Body of pancreas (tissue), 4 donors: ENCODE data around the gene CCNYL1. TPM values are rescaled to one million over a fixed set of nuclear protein-coding genes. Genes with fewer than 3 reads are reported as not detected.

Experiments
- ATAC-seq: fragments of 150-250 bp; one replicate; pipeline ENCODE4 v1.9.1; 2016
- DNase-seq, 4 donors: peaks; one replicate each; pipeline ENCODE4 v3.0.0-alpha.2; 2019
- H3K27ac ChIP-seq, 4 donors: fragments of 200-600 bp; sonication (generic); 1 replicate in 3 of 4; 2 replicates in 1 of 4; pipeline versions ENCODE4 v1.5.1 to v1.6.1; 2016 to 2019; ENCODE audit warnings: mild to moderate bottlenecking in 1 of 4, mixed read lengths in 1 of 4, moderate library complexity in 1 of 4
- H3K27me3 ChIP-seq, 2 donors: fragments of 200-600 bp; sonication (generic); one replicate each; pipeline ENCODE4 v1.6.0; 2016; ENCODE audit warnings: mild to moderate bottlenecking in 1 of 2
- H3K36me3 ChIP-seq, 2 donors: fragments of 200-600 bp; sonication (generic); replicated peaks in 1 of 2; 2 replicates each; pipeline ENCODE4 v1.5.1; 2016; ENCODE audit warnings: low read depth in 2 of 2; ENCODE audit not compliant: insufficient read depth in 1 of 2
- H3K4me1 ChIP-seq: fragments of 200-600 bp; sonication (generic); one replicate; pipeline ENCODE4 v1.6.0; 2016
- H3K4me3 ChIP-seq, 2 donors: fragments of 200-600 bp; sonication (generic); 1 replicate in 1 of 2; 2 replicates in 1 of 2; pipeline ENCODE4 v1.5.1; 2016 to 2019
- H3K9me3 ChIP-seq, 3 donors: fragments of 200-600 bp; sonication (generic); 1 replicate in 2 of 3; 2 replicates in 1 of 3; pipeline ENCODE4 v1.5.1; 2016
- POLR2A ChIP-seq, 3 donors: fragments of 450-650 bp; IDR thresholded peaks; one replicate each; pipeline ENCODE4 v1.6.1; 2016; ENCODE audit warnings: antibody characterized with exemption in 3 of 3, mild to moderate bottlenecking in 2 of 3
- WGBS, 2 donors: methylation state at CpG; one replicate each; pipeline ENCODE4 v1.1.5; 2017; 5-methylcytosine and 5-hydroxymethylcytosine counted together
- intact Hi-C: fragments of 100-400 bp; cut with DNase I; formaldehyde crosslinking; loops from one replicate; pipeline ENCODE4 v1.15.1; 2023
- total RNA-seq, 2 donors: library from RNA; depleted of rRNA; stranded (reverse); fragments of >200 nt; gene quantifications; one replicate each; pipeline ENCODE4 v1.1.0, GENCODE V29; 2016
- TF ChIP-seq, protein P1 (sequence below), 7 experiments: fragments of 450-650 bp in 4 of 7; fragments of 200-600 bp in 3 of 7; sonication (generic) in 3 of 7; IDR thresholded peaks; one replicate each; pipeline ENCODE4 v1.5.1; 2016 to 2019; ENCODE audit warnings: antibody characterized with exemption in 7 of 7

CCNYL1 gene
- total RNA-seq, 2 donors from 2014 or later = 14.5 to 14.8 TPM

DNA sequence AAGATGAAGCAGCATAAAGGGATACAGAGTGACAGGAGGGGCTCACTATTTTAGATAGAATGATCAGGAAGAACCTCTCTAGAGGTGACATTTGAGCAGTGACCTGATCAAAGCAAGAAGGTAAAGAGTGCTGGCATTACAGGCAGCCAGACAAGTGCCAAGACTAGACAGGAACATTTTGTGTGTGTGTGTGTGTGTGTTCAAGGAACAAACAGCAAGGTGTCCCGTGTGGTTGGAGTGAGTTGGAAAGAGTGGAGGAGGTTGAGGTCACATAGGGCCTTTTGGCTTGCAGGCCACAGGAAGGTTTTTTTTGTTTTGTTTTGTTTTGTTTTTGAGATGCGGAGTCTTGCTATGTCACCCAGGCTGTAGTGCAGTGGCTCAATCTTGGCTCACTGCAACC lies 32.6 kb downstream of the CCNYL1 start:
- no peaks in the 10 kb centered on the region for H3K27me3 ChIP-seq
- H3K36me3 ChIP-seq = peaks cover 0 to 2% of the 10 kb centered on the region in 2 donors
- H3K4me1 ChIP-seq = peaks cover 29% of the 10 kb centered on the region
- H3K27ac ChIP-seq = no peak overlapping the region
- TF ChIP-seq, protein P1, sequence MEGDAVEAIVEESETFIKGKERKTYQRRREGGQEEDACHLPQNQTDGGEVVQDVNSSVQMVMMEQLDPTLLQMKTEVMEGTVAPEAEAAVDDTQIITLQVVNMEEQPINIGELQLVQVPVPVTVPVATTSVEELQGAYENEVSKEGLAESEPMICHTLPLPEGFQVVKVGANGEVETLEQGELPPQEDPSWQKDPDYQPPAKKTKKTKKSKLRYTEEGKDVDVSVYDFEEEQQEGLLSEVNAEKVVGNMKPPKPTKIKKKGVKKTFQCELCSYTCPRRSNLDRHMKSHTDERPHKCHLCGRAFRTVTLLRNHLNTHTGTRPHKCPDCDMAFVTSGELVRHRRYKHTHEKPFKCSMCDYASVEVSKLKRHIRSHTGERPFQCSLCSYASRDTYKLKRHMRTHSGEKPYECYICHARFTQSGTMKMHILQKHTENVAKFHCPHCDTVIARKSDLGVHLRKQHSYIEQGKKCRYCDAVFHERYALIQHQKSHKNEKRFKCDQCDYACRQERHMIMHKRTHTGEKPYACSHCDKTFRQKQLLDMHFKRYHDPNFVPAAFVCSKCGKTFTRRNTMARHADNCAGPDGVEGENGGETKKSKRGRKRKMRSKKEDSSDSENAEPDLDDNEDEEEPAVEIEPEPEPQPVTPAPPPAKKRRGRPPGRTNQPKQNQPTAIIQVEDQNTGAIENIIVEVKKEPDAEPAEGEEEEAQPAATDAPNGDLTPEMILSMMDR (IDR thresholded peaks at IDR 0.05) = no peak
- TF ChIP-seq POLR2A (IDR thresholded peaks at IDR 0.05) = no peak
- WGBS, 2 donors = 73 to 78% methylated on average over 2 of the region's 2 CpGs
- H3K9me3 ChIP-seq = no peaks in the 10 kb centered on the region
- DNase-seq (no peak), ATAC-seq (no peak)
- intact Hi-C loops = loop anchor here (10.0 kb wide), 1 partner anchor 291 kb away; no protein-coding TSS in a partner anchor
- H3K4me3 ChIP-seq = no peak overlapping the region

DNA sequence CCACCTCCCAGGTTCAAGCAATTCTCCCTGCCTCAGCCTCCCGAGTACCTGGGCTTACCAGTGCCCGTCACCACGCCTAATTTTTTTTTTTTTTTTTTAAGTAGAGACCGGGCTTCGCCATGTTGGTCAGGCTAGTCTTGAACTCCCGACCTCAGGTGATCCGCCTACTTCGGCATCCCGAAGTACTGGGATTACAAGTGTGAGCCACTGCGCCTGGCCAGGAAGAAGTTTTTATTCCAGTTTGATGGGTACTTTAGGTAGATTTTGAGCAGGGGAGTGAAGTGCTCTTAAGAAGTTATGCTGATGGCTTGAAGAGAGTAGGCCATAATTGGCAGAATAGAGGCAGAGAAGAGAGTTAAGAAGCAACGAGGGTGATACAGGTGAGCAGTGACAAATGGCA lies 33.0 kb downstream of the CCNYL1 start:
- Histone ChIP-seq H3K9me3 (no peaks in the 10 kb centered on the region), H3K4me1 (peaks cover 33% of the 10 kb centered on the region), H3K27ac (no peak overlapping the region), H3K27me3 (no peaks in the 10 kb centered on the region), H3K36me3 (peaks cover 0 to 2% of the 10 kb centered on the region in 2 donors), H3K4me3 (no peak overlapping the region)
- ATAC-seq (no peak), DNase-seq (no peak)
- intact Hi-C loops = loop anchor here (10.0 kb wide), 1 partner anchor 290 kb away; no protein-coding TSS in a partner anchor
- WGBS, 2 donors = 83 to 84% methylated on average over 11 of the region's 11 CpGs
- TF ChIP-seq, protein P1 (IDR thresholded peaks at IDR 0.05) = no peak
- no peak for TF ChIP-seq POLR2A (IDR thresholded peaks at IDR 0.05)

DNA sequence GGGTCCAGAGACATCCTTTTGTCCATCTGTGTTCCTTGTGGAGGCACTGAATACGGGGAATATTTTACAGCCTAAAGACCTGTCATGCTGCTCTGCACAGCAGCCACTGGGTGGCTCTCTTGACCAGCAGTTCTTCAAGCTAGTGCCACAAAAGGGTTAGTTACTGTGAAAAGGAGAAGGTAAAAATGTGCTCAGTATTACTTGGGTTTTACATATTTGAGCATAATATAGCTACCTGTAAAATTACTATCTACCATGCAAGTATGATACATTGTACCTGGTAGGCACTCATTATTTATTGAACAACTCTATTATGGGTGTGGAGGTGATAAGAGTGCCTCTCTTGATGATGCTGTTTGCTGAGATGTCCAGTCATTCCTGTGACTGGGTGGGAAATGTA lies 34.7 kb downstream of the CCNYL1 start:
- intact Hi-C loops = loop anchor here (10.0 kb wide), 1 partner anchor 289 kb away; no protein-coding TSS in a partner anchor
- no peak overlapping the region for H3K27ac ChIP-seq

DNA sequence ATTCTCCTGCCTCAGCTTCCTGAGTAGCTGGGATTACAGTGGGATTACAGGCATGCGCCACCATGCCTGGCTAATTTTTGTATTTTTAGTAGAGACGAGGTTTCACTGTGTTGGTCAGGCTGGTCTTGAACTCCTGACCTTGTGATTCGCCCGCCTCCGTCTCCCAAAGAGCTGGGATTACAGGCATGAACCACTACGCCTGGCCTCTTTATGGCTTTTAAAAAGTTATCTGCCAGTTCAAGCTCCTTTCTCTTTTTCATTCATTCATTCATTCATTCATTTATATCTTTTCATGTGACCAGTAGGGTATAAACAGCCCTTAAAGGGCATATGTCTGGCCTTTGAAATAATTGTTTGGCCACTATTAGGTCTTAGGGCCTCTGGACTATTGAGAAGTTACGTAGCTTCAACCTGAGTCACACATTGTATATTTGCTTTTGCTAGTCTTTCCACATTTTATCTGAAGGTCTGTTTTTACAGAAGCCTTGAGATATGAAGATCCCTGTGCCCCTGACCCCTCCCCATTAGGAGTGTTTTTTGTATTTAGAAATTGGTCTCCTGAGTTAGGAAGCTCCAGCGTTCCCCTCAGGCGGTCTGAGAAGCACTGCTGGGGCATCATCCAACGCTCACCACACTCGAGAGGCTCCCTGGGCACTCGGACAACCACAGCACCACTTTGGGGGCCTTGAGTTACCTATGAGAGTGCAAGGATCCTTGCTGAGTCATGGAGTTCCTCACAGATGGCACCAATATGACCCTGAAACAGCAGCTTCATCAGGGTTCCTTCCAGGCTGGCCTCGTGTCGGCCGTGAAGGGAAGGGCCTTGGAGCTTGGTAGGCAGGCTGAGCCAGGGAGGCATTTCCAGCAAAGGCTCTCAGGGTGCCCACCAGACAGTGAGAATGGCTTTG lies 36.5 kb downstream of the CCNYL1 start:
- no peaks in the 10 kb centered on the region for H3K27me3 ChIP-seq
- peak overlapping the region; percentile 44 to 62 (median 50) for H3K27ac ChIP-seq
- TF ChIP-seq POLR2A (IDR thresholded peaks at IDR 0.05) = no peak
- TF ChIP-seq, protein P1 (IDR thresholded peaks at IDR 0.05) = no peak
- peak in 3 of 4 donors; percentile 41 to 58 (median 50) for DNase-seq
- 63 to 72% methylated on average over 13 to 15 of the region's 15 CpGs for WGBS, 2 donors
- peaks cover 49% of the 10 kb centered on the region for H3K4me1 ChIP-seq
- peak; percentile 62 for ATAC-seq
- no peak overlapping the region for H3K4me3 ChIP-seq
- peaks cover 0 to 2% of the 10 kb centered on the region in 2 donors for H3K36me3 ChIP-seq
- intact Hi-C loops = loop anchor here (10.0 kb wide), 1 partner anchor 287 kb away; no protein-coding TSS in a partner anchor
- no peaks in the 10 kb centered on the region for H3K9me3 ChIP-seq

More for the DNA sequence above, 34.7 kb downstream of the CCNYL1 start:
- DNase-seq (peak; percentile 56 to 70 (median 66)), ATAC-seq (peak; percentile 78)
- H3K36me3 ChIP-seq = peaks cover 0 to 2% of the 10 kb centered on the region in 2 donors
- H3K4me1 ChIP-seq = peaks cover 47% of the 10 kb centered on the region
- H3K27me3 ChIP-seq = no peaks in the 10 kb centered on the region
- no peak overlapping the region for H3K4me3 ChIP-seq
- H3K9me3 ChIP-seq = no peaks in the 10 kb centered on the region
- TF ChIP-seq, protein P1 (IDR thresholded peaks at IDR 0.05) = peak; percentile 55 to 94 (median 88)
- no peak for TF ChIP-seq POLR2A (IDR thresholded peaks at IDR 0.05)
- 11 to 46% methylated on average over 1 of the region's 1 CpG for WGBS, 2 donors
